ENCODE results near the gene PAIP1.
"Not testable (repeated sequence)": the region's sequence is repeated elsewhere in the genome, so short reads cannot be mapped to it uniquely, and the experiment has no call there.

PAIP1 gene

DNA sequence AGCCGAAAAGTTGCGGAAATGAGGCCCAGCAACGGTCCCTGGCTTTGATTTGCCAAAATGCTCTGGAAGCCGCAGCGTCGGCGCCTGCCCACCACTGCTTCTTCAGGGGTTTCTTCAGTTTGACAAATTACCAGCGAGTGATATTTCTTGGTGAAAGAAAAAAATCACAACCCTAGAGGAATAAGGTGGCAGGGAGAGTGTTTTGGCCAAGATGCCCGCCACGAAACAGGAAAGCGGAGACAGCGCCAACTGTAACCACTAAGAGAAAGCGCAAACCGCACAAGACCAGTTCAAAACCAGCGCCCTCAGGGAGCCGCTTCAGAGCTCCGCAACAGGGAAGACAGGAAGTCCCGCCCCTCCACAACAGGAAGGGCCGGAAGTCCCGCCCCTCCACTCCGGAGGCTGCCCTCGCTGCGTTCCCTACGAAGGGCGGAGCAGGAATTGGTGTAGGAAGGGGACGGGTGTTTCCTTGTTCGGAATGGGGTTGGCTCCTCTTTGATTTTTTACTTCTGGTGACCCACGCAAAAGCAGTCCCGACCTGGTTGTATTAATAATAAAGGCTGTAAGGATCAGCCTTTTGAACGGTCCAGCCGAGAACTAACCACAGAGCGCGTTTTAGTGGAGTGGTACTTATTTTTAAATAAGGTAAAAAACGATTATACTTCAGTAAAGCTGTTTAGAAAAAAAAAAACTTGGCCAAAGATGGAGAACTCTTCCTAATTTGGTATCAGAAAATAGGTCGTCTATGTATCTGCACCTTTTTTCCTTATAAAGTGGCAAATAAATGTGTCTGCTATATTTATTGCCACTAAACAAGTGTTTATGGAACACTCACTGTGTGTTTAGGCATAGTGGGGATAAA lies 41.8 kb downstream of the PAIP1 start, which contains the start of gene C5orf34:
Gene C5orf34, minus strand, starts transcription at position 333 of the 862 bp plus-strand sequence. CDS start 5,809 bp downstream, outside the sequence.
- peak; percentile 97 for DNase-seq (ENCODE audit: low spot score)

DNA sequence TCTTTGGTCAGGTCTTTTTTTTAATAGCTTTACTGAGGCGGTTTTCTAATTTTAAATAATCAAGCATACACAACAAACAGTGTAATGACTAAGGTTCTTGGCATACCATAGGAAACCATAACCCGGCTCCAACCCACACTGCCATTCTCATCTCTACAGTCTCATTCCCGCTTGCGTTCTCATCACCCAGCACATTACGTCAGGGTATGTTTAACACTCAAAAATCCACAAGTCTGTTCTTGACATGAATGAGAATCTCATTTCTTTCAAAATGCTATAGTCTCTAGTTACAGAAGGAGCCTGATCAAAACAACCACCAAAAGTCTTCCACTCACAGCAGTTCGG lies 42.4 kb downstream of the PAIP1 start:
- peak; percentile 68 for DNase-seq (ENCODE audit: low spot score)

DNA sequence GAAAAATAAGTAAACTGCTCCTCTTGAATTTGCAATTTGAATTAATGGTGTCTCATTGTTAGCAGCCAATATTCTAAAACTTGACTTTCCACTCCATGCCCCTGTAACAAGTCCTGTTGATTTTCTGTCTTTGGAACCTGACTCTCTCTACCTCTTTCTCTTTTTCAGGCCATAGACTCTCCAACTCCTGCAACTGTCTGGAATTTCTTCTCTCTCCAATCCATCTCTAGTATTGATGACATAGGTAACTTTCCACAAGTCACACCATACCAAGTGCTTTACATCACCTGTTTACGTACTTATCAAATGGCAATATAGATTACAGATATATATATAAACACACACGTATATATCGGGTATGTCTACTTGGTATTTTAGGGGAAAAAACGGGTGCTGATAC lies 42.9 kb downstream of the PAIP1 start:
- peak; percentile 2 for DNase-seq (ENCODE audit: low spot score)

DNA sequence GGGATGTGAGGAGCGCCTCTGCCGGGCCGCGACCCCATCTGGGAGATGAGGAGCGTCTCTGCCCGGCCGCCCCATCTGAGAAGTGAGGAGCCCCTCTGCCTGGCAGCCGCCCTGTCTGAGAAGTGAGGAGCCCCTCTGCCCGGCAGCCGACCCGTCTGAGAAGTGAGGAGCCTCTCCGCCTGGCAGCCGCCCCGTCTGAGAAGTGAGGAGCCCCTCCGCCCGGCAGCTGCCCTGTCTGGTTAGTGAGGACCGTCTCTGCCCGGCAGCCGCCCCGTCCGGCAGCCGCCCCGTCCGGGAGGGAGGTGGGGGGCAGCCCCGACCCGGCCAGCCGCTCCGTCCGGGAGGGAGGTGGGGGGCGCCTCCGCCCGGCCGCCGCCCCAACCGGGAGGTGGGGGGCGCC lies 45.8 kb downstream of the PAIP1 start:
- DNase-seq (ENCODE audit: low spot score): not testable (repeated sequence)

DNA sequence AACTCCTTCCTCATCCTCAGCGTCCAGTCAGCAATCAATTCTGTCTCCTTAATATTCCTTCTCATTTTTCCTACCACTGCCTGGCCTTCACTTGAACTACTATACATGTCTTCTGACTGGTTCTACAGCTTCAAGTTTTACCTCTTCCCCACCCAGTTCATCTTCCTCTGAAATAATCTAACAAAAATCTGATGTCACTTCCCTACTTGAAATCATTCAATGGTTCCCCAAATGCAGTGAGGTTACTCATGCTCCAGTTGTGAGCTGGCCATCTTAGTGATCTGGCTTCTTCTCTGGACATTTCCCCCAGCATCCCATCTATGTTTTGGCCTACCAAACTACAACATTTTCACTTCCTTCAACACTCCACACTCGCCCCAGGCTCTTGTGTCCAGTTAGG lies 58.3 kb downstream of the PAIP1 start:
- no peak for DNase-seq (ENCODE audit: low spot score)

DNA sequence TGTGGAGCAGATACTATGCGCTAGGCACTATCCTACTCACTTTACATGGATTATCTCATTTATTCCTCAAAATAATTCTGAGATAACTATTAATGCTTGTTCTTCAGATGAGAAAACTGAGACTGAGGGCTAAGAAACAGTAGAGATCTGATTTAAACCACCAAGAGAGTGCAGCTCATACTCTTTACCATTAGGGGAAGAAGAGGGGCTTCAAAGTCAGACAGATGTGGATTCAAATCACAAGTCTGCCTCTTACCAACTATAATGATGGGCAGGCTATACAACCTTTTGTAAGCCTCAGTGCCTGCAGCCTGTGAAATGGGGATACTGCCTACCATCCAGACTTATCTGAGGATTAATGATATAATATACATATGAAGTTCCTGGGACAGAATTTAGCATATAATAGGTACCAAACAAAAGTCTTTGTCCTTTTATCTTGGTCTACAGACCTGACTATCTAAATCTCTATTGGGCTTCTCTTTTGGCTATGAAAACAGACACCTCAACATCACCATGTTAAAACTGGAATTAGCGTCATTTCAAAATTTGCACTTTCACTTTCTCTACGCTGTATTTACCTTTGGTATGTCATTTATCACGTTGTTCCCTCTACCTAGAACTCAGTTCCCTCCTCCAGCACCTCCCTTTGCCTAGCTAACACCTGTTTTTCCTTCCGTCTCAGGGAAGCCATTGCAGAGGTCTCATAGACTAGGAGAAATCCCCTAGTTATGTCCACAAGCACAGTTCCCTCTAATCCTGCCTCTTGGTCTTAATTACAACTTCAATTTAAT lies 59.4 kb downstream of the PAIP1 start:
- DNase-seq (ENCODE audit: low spot score): no peak

DNA sequence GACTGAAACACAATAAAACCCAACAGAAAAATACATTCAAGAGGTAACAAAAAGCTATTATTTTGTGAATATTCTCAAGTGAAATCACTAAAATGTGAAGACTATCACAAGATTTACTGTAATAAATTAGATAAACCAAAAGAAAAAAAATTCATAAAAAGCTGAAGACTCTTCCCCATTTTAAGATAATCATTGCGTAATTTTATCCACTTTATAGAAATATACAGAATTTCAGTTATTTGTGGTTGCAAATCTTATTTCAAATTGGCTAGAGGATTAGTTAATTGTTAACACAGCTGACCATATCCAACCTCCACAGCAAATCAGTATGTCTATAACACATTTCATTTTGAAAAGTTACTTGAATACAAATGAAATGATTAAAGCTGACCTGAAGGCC lies 65.6 kb downstream of the PAIP1 start:
- DNase-seq (ENCODE audit: low spot score): no peak

DNA sequence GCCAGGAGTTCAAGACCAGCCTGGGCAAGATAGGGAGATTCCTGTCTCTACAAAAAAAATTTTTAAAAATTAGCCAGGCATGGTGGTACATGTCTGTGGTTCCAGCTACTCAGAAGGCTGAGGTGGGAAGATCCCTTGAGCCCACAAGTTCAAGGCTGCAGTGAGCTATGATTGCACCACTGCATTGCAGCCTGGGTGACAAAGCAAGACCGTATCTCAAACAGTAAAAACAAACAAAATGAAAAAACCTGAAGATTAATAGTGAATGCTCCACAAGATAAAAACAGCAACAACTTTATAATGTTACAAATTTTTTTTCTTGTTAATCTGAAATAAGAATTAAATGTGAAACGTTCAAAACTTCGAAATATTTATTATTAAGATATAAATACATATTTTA lies 70.5 kb downstream of the PAIP1 start:
- DNase-seq (ENCODE audit: low spot score): no peak

DNA sequence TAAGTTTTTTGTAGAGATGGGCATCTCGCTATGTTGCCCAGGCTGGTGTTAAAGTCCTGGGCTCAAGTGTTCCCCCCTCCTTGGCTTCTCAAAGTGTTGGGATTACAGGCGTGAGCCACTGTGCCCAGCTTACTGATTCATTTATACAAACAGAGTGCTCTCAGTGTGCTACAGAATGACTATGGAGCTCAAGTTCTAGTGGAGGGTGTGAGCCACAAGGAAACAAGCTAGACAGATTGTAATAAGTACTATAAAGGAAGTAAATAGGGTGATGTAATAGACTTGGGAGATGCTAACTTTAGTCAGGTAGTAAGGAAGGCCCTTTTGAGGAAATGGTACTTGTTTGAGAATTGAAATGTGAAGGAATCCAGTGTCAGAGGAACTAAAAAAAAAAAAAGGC lies 71.5 kb downstream of the PAIP1 start:
- DNase-seq (ENCODE audit: low spot score): peak; percentile 79

DNA sequence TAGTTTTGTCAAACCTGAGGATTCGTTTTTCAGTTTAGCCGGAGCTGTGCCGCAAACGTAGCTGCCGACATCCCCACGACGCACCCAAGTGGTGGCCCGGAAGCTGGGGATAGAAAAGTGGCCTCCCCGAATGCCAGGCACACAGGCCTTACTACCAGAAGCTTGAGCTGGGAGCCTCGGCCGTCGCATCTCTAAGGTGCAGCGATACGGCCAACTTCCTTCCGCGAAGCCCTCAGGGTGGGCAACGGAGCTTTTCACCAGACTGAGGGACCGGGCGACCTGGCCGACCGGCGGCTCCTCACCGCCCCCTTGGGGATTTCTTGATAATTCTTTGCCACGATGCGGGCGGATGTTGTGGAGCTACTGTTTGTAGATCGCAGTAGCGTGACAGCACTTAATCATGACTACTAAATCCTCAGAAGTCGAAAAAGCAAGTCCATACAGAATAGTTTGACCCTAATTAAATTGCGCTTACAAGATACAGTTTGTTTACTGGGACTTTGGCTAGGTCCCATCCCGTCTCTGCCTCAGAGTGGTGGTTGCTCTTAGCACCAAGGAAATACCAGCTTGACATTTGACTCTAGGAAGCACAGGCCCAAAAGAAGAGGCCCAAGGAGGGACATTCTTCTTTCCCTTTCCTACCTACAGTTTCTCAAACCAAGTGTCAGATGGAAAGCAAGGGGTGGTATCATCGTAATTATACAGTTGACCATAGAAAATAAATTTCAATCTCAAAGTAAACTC lies 72.6 kb downstream of the PAIP1 start:
- peak; percentile 90 for DNase-seq (ENCODE audit: low spot score)

DNA sequence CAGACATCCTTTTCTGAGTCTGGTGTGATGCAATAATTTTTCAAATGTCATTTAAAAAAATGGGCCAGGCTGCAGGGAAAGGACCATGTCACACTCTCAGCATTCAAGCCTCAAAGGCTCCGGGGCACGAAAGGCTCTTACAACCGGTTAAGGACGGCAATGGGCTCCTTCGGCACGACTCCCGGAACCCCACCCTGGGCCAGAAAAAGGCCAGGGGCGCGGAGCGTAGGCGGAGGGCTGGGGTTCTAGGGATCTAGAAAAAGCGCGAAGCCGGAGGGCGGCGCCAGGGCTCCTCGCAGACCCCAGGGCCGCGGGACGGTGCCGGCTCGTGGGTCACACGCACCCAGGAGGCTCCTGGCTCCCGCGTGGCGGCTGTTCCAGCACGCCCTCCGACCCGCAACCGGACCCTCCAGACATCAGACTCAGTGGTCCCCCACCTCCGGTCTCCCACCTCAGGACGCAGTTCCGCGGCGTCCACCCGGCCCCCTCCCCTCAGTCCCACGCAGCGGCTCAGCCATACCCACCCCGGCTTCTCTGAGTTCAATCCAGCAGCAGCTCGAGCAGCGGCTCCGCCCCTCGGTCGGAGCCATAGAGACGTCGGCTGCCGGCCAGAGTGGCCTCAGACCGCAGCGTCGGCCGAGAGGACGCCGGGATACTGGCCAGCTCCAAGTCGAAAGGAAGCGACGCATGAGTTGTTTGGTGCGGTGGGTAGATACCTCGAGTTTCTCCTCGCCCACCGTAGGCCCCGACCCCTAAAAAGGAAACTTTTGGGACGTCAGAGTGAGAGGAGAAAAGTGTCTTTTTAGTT lies 73.4 kb downstream of the PAIP1 start, which contains the start of gene TMEM267:
Gene TMEM267, minus strand, starts transcription at position 568 of the 808 bp plus-strand sequence. CDS start 29,896 bp downstream, outside the sequence.
- peak; percentile 94 for DNase-seq (ENCODE audit: low spot score)

DNA sequence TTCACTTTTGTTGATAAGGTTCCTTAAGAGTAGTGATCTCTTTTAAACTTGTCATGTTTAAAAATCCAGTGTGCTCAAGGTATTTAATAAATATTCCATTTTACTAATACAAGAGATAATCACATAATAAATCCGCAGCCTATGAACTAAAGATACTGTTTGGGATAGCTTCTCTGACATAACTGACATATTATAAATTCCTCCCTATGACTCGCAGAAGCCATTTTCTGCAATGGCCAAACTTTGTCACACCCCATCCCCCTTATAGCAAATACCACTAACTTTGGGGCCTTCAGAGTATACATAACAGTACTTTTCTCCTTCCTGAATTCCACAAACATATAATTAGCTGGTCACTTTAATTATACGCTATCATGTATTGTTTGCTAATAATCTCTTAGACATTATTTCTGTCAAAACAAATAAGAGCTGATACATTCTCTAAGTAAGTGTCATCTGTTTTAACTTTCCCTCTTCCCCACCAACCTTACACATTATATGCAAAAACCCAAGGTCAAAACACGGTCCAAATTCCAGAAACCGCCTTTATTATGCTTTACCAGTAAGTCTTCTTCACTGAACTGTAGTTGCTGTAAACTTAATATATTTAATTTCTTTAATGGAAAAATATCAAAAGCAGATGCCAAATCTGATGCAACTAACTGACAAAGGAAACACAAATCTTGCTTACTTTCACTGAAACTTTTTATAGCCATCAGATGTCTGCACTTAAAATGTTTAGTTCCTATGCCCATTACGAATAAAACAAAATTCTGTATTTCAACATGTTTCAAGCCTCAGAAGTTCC lies 74.2 kb downstream of the PAIP1 start:
- peak; percentile 59 for DNase-seq (ENCODE audit: low spot score)

Measured in kidney tubule cell (primary cell).